Globus pallidus (tissue), 1 donor: ENCODE measurements around the gene COL6A1.

Source experiments
- DNase-seq: peaks from one replicate; pipeline ENCODE4 v3.0.0-alpha.2; 2015; ENCODE audit warnings: low spot score

Gene COL6A1

GRCh38 chr21:46051821-46052675, 70.5 kb downstream of the COL6A1 start:
- DNase-seq, result no peak

GRCh38 chr21:46052703-46053651, 71.4 kb downstream of the COL6A1 start:
- DNase-seq, result no peak

- DNase-seq, result no peak
Observed at GRCh38 chr21:46054031-46054430, 72.5 kb downstream of the COL6A1 start.

- no peak for DNase-seq
Observed at GRCh38 chr21:46054451-46054881, 72.9 kb downstream of the COL6A1 start.
